Measurements from ENCODE around the gene CCDC138. TPM values are rescaled to one million over a fixed set of nuclear protein-coding genes. Genes with fewer than 3 reads are reported as not detected.

The CCDC138 gene
- total RNA-seq, 2 donors from 2014 or later: 2.9 to 8.0 TPM

- H3K27me3 ChIP-seq: no peaks in the 10 kb centered on the region
- no peaks in the 10 kb centered on the region for H3K9me3 ChIP-seq
- no peaks in the 10 kb centered on the region for H3K36me3 ChIP-seq
- no peak overlapping the region for H3K27ac ChIP-seq
- H3K4me3 ChIP-seq: no peak overlapping the region
- no peak overlapping the region for H3K9ac ChIP-seq (ENCODE audit: low read depth in 2 of 2, low read length in 2 of 2)
- TF ChIP-seq, protein P1, sequence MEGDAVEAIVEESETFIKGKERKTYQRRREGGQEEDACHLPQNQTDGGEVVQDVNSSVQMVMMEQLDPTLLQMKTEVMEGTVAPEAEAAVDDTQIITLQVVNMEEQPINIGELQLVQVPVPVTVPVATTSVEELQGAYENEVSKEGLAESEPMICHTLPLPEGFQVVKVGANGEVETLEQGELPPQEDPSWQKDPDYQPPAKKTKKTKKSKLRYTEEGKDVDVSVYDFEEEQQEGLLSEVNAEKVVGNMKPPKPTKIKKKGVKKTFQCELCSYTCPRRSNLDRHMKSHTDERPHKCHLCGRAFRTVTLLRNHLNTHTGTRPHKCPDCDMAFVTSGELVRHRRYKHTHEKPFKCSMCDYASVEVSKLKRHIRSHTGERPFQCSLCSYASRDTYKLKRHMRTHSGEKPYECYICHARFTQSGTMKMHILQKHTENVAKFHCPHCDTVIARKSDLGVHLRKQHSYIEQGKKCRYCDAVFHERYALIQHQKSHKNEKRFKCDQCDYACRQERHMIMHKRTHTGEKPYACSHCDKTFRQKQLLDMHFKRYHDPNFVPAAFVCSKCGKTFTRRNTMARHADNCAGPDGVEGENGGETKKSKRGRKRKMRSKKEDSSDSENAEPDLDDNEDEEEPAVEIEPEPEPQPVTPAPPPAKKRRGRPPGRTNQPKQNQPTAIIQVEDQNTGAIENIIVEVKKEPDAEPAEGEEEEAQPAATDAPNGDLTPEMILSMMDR (IDR thresholded peaks at IDR 0.05): no peak
- intact Hi-C loops (cut with DNase I): no loop called here
- H3K4me1 ChIP-seq: no peaks in the 10 kb centered on the region
- no peak for DNase-seq
Observed at GRCh38 chr2:108919571-108920373, 133.2 kb downstream of the CCDC138 start.

- H3K27me3 ChIP-seq: no peaks in the 10 kb centered on the region
- H3K27ac ChIP-seq: no peak overlapping the region
- no peaks in the 10 kb centered on the region for H3K36me3 ChIP-seq
- H3K9ac ChIP-seq (ENCODE audit: low read depth in 2 of 2, low read length in 2 of 2): no peak overlapping the region
- TF ChIP-seq, protein P1 (IDR thresholded peaks at IDR 0.05): no peak
- intact Hi-C loops (cut with DNase I): no loop called here
- no peak for DNase-seq
- no peaks in the 10 kb centered on the region for H3K4me1 ChIP-seq
- H3K4me3 ChIP-seq: no peak overlapping the region
- H3K9me3 ChIP-seq: no peaks in the 10 kb centered on the region
Observed at GRCh38 chr2:108920686-108921085, 134.1 kb downstream of the CCDC138 start.

GRCh38 chr2:108921096-108922030 is 134.8 kb downstream of the CCDC138 start:
- no peak overlapping the region for H3K9ac ChIP-seq (ENCODE audit: low read depth in 2 of 2, low read length in 2 of 2)
- H3K9me3 ChIP-seq: no peaks in the 10 kb centered on the region
- TF ChIP-seq, protein P1 (IDR thresholded peaks at IDR 0.05): no peak
- H3K4me1 ChIP-seq: no peaks in the 10 kb centered on the region
- H3K27ac ChIP-seq: no peak overlapping the region
- H3K4me3 ChIP-seq: no peak overlapping the region
- H3K36me3 ChIP-seq: no peaks in the 10 kb centered on the region
- intact Hi-C loops (cut with DNase I): no loop called here
- H3K27me3 ChIP-seq: no peaks in the 10 kb centered on the region
- DNase-seq: peak; percentile 9

GRCh38 chr2:108922141-108922915 is 135.8 kb downstream of the CCDC138 start:
- Histone ChIP-seq H3K9ac (ENCODE audit: low read depth in 2 of 2, low read length in 2 of 2) (no peak overlapping the region), H3K27me3 (no peaks in the 10 kb centered on the region), H3K9me3 (no peaks in the 10 kb centered on the region), H3K27ac (no peak overlapping the region), H3K4me1 (no peaks in the 10 kb centered on the region), H3K4me3 (no peak overlapping the region), H3K36me3 (no peaks in the 10 kb centered on the region)
- DNase-seq: peak; percentile 10
- TF ChIP-seq, protein P1 (IDR thresholded peaks at IDR 0.05): no peak
- intact Hi-C loops (cut with DNase I): no loop called here
